Panc1 (cell line): ENCODE measurements around the gene MDN1. TPM values are rescaled to one million over a fixed set of nuclear protein-coding genes. Genes with fewer than 3 reads are reported as not detected.
A peak's percentile ranks its signal among the peaks of the same experiment; 100 is the strongest.
"Not testable (repeated sequence)": the region's sequence is repeated elsewhere in the genome, so short reads cannot be mapped to it uniquely, and the experiment has no call there.

Experiments
- ATAC-seq: fragments of 200-7000 bp; cut with Tn5 transposase; 2 replicates; pipeline ENCODE4 v1.9.1; 2020; ENCODE audit warnings: mild to moderate bottlenecking, moderate library complexity
- BruUV-seq: library from RNA; stranded (reverse); fragments of 400-500 nt; replicated peaks from 2 replicates; lab custom pipeline; 2021; lab: Mats Ljungman, UMichigan
- CTCF ChIA-PET: fragments of 300-600 bp; sonication (Branson Sonifier 250); formaldehyde crosslinking; loops from one replicate; lab custom pipeline; 2022; ENCODE audit warnings: antibody characterized with exemption; lab: Charles Lee
- POLR2A ChIA-PET: fragments of 300-600 bp; sonication (Branson Sonifier 250); formaldehyde crosslinking; loops from one replicate; lab custom pipeline; 2022; ENCODE audit warnings: antibody characterized with exemption; lab: Charles Lee
- DNase-seq: peaks from one replicate; pipeline ENCODE4 v3.0.0-alpha.2; 2010; ENCODE audit warnings: low read depth, low spot score
- H3K27ac ChIP-seq: 2 replicates; pipeline ENCODE4 v1.5.1; 2011; ENCODE audit warnings: mild to moderate bottlenecking, low read length, inconsistent platforms
- H3K27me3 ChIP-seq: fragments of 200-500 bp; sonication (Bioruptor generic); 2 replicates; pipeline ENCODE4 v1.6.0; 2014; ENCODE audit warnings: low read length, inconsistent platforms; ENCODE audit not compliant: control insufficient read depth, insufficient read depth
- H3K36me3 ChIP-seq: fragments of 200-500 bp; sonication (Bioruptor generic); 2 replicates; pipeline ENCODE4 v1.5.1; 2014; ENCODE audit warnings: inconsistent platforms, mild to moderate bottlenecking, low read length, moderate library complexity; ENCODE audit not compliant: control insufficient read depth, insufficient read depth
- H3K4me1 ChIP-seq: 2 replicates; pipeline ENCODE4 v1.5.1; 2011; ENCODE audit warnings: inconsistent platforms, mild to moderate bottlenecking, low read length, moderate library complexity; ENCODE audit not compliant: control insufficient read depth, insufficient read depth
- H3K4me3 ChIP-seq, 2 experiments: 2 replicates each; pipeline ENCODE4 v1.5.1; 2011 to 2012; ENCODE audit warnings: low read depth in 2 of 2, low read length in 2 of 2, mild to moderate bottlenecking in 2 of 2, inconsistent platforms in 1 of 2, moderate library complexity in 1 of 2
- H3K9me3 ChIP-seq: fragments of 200-500 bp; sonication (Bioruptor generic); 2 replicates; pipeline ENCODE4 v1.5.1; 2014; ENCODE audit warnings: low read depth, mild to moderate bottlenecking, inconsistent platforms, low read length, moderate library complexity; ENCODE audit not compliant: control insufficient read depth, insufficient read depth
- POLR2AphosphoS5 ChIP-seq: IDR thresholded peaks from 2 replicates; pipeline ENCODE4 v1.6.1; 2012; ENCODE audit warnings: mild to moderate bottlenecking, low read depth, low read length, moderate library complexity
- REST ChIP-seq, 2 experiments: IDR thresholded peaks; 2 replicates each; pipeline ENCODE4 v1.6.1; 2011 to 2012; ENCODE audit warnings: low read depth in 2 of 2, control low read depth in 1 of 2, low read length in 1 of 2, mild to moderate bottlenecking in 1 of 2, moderate library complexity in 1 of 2; ENCODE audit not compliant: insufficient read depth in 1 of 2
- SIN3A ChIP-seq: IDR thresholded peaks from 2 replicates; pipeline ENCODE4 v1.6.1; 2012; ENCODE audit warnings: low read depth, mild to moderate bottlenecking, low read length, moderate library complexity, borderline replicate concordance; ENCODE audit not compliant: insufficient read depth
- TCF7L2 ChIP-seq: IDR thresholded peaks from 2 replicates; pipeline ENCODE4 v1.6.1; 2011; ENCODE audit warnings: mild to moderate bottlenecking, low read depth, low read length, inconsistent platforms
- in situ Hi-C: cut with HindIII; loops from 2 replicates; pipeline ENCODE4 v1.10.0; 2016; ENCODE audit warnings: low sequenced_read_pairs, low pct_unique_long_range_greater_than_20kb
- intact Hi-C: fragments of 100-400 bp; cut with micrococcal nuclease; formaldehyde crosslinking; loops from one replicate; pipeline ENCODE4 v1.10.0; 2022; ENCODE audit not compliant: unreplicated experiment
- total RNA-seq: library from RNA; stranded (reverse); gene quantifications from one replicate; pipeline ENCODE4 v1.2.1, GENCODE V29; 2021; ENCODE audit not compliant: unreplicated experiment
- TF ChIP-seq, protein P1 (sequence below): fragments of 450-650 bp; IDR thresholded peaks from 2 replicates; pipeline ENCODE4 v1.5.1; 2017; ENCODE audit warnings: mild to moderate bottlenecking

Gene MDN1
- total RNA-seq, 1 experiment from 2014 or later: 47.8 TPM

DNA sequence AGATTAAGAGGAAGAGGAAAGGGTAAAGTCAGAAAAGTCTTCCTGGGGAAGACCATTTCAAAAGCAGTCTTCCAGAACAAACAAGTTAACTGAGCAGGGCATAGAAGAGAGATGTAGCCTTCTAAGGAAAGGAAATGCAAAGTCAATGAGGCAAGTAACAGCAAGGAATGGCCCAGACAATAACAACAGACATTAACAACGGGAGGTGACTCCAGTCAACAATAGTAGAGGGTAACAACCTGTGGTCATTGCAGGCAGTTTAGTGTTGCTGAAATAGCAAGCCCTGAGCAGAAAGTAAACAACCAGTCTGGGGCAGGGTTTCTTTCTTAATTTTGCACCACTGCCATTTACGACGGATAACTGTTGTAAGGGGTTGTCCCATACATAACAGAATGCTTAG lies 2.1 kb downstream of the MDN1 start:
- H3K36me3 ChIP-seq: peaks cover 2% of the 10 kb centered on the region; the same call in 1 of the 2 replicates
- H3K4me3 ChIP-seq: peak overlapping the region in 1 of 2 experiments; percentile 80; a peak in 1 of 4 replicates
- TF ChIP-seq SIN3A (no peak), REST (IDR thresholded peaks at IDR 0.05; ENCODE audit: insufficient read depth in 1 of 2, low read depth in 2 of 2, low read length in 1 of 2) (no peak), POLR2AphosphoS5 (no peak), TCF7L2 (no peak)
- TF ChIP-seq, protein P1, sequence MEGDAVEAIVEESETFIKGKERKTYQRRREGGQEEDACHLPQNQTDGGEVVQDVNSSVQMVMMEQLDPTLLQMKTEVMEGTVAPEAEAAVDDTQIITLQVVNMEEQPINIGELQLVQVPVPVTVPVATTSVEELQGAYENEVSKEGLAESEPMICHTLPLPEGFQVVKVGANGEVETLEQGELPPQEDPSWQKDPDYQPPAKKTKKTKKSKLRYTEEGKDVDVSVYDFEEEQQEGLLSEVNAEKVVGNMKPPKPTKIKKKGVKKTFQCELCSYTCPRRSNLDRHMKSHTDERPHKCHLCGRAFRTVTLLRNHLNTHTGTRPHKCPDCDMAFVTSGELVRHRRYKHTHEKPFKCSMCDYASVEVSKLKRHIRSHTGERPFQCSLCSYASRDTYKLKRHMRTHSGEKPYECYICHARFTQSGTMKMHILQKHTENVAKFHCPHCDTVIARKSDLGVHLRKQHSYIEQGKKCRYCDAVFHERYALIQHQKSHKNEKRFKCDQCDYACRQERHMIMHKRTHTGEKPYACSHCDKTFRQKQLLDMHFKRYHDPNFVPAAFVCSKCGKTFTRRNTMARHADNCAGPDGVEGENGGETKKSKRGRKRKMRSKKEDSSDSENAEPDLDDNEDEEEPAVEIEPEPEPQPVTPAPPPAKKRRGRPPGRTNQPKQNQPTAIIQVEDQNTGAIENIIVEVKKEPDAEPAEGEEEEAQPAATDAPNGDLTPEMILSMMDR: no peak
- BruUV-seq: no TSS peak
- ATAC-seq: no peak
- CTCF ChIA-PET: no interaction called here
- in situ Hi-C loops: no loop called here
- no peak for DNase-seq
- H3K9me3 ChIP-seq: no peaks in the 10 kb centered on the region
- H3K27me3 ChIP-seq: no peaks in the 10 kb centered on the region
- intact Hi-C loops: no loop called here
- POLR2A ChIA-PET: no interaction called here
- H3K4me1 ChIP-seq: peaks cover 19% of the 10 kb centered on the region
- no peak overlapping the region for H3K27ac ChIP-seq

GRCh38 chr6:89813422-89813821 lies 6.2 kb downstream of the MDN1 start:
- H3K4me3 ChIP-seq, DNase-seq, H3K27me3 ChIP-seq, H3K36me3 ChIP-seq, ATAC-seq, BruUV-seq, H3K9me3 ChIP-seq, intact Hi-C loops, POLR2A ChIA-PET, in situ Hi-C loops, H3K27ac ChIP-seq: not testable (repeated sequence)
- H3K4me1 ChIP-seq: peaks cover 14% of the 10 kb centered on the region
- CTCF ChIA-PET: interaction anchor here (0.6 kb wide), 1 partner anchor 21 kb away, joined by 3 read pairs; no protein-coding TSS in a partner anchor

DNA sequence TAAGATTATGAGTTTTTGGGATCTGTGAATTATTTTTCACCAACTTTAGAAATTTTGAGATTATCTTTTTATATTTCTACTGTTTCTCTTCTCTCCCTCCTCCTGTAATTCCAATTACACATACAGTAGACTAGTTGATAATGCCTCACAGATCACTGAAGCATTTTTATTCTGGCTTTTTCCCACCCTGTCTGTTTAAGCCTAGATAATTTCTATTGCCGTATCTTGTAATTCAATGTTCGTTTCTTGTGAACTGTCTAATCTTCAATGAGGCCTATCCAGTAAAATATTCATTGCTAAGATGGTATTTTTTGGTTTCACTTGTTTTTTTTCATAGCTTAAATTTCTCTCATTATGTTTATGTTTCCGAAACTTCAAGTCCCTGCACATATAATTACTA lies 12.0 kb downstream of the MDN1 start:
- TF ChIP-seq, protein P1: no peak
- TF ChIP-seq REST (IDR thresholded peaks at IDR 0.05; ENCODE audit: insufficient read depth in 1 of 2, low read depth in 2 of 2, low read length in 1 of 2) (no peak), TCF7L2 (no peak), SIN3A (no peak), POLR2AphosphoS5 (no peak)
- Histone ChIP-seq H3K4me3 (no peak overlapping the region), H3K27ac (no peak overlapping the region), H3K27me3 (no peaks in the 10 kb centered on the region), H3K9me3 (no peaks in the 10 kb centered on the region), H3K36me3 (no peaks in the 10 kb centered on the region), H3K4me1 (no peaks in the 10 kb centered on the region)
- BruUV-seq: no TSS peak
- DNase-seq (no peak), ATAC-seq (no peak)
- POLR2A ChIA-PET: interaction anchor here (0.6 kb wide), 1 partner anchor 44 kb away, joined by 5 read pairs; no protein-coding TSS in a partner anchor
- CTCF ChIA-PET: no interaction called here
- in situ Hi-C loops: no loop called here
- intact Hi-C loops: no loop called here
